ENCODE data around the gene DYRK4. TPM values are rescaled to one million over a fixed set of nuclear protein-coding genes. Genes with fewer than 3 reads are reported as not detected.

The DYRK4 gene
- total RNA-seq, 1 experiment from 2014 or later: 62.0 TPM

GRCh38 chr12:4558171-4558570 lies 3.8 kb upstream of the DYRK4 start:
- no peak for DNase-seq (ENCODE audit: extremely low read depth, low read depth)

GRCh38 chr12:4563336-4563735 lies 1.3 kb downstream of the DYRK4 start:
- no peak for DNase-seq (ENCODE audit: extremely low read depth, low read depth)

GRCh38 chr12:4564818-4565217 lies 2.8 kb downstream of the DYRK4 start:
- no peak for DNase-seq (ENCODE audit: extremely low read depth, low read depth)

- no peak for DNase-seq (ENCODE audit: extremely low read depth, low read depth)
Observed at GRCh38 chr12:4566474-4566873, 4.5 kb downstream of the DYRK4 start.

- no peak for DNase-seq (ENCODE audit: extremely low read depth, low read depth)
Observed at GRCh38 chr12:4567073-4567881, 5.3 kb downstream of the DYRK4 start.

- no peak for DNase-seq (ENCODE audit: extremely low read depth, low read depth)
Observed at GRCh38 chr12:4569261-4569660, 7.3 kb downstream of the DYRK4 start.

GRCh38 chr12:4572680-4573079 lies 10.7 kb downstream of the DYRK4 start:
- DNase-seq (ENCODE audit: extremely low read depth, low read depth): no peak

- DNase-seq (ENCODE audit: extremely low read depth, low read depth): peak; percentile 6
Observed at GRCh38 chr12:4579305-4580102, 17.5 kb downstream of the DYRK4 start.

- no peak for DNase-seq (ENCODE audit: extremely low read depth, low read depth)
Observed at GRCh38 chr12:4580281-4580688, 18.3 kb downstream of the DYRK4 start.

GRCh38 chr12:4584281-4584680 lies 22.3 kb downstream of the DYRK4 start:
- DNase-seq (ENCODE audit: extremely low read depth, low read depth): no peak

GRCh38 chr12:4584896-4585295 lies 22.9 kb downstream of the DYRK4 start:
- DNase-seq (ENCODE audit: extremely low read depth, low read depth): no peak

GRCh38 chr12:4586500-4586899 lies 24.5 kb downstream of the DYRK4 start:
- DNase-seq (ENCODE audit: extremely low read depth, low read depth): no peak

- DNase-seq (ENCODE audit: extremely low read depth, low read depth): no peak
Observed at GRCh38 chr12:4587108-4587507, 25.1 kb downstream of the DYRK4 start.

- DNase-seq (ENCODE audit: extremely low read depth, low read depth): no peak
Observed at GRCh38 chr12:4588916-4589315, 26.9 kb downstream of the DYRK4 start.

- no peak for DNase-seq (ENCODE audit: extremely low read depth, low read depth)
Observed at GRCh38 chr12:4589941-4590340, 27.9 kb downstream of the DYRK4 start.

GRCh38 chr12:4591180-4591687 lies 29.2 kb downstream of the DYRK4 start:
- DNase-seq (ENCODE audit: extremely low read depth, low read depth): no peak

GRCh38 chr12:4595881-4596280 lies 33.9 kb downstream of the DYRK4 start:
- no peak for DNase-seq (ENCODE audit: extremely low read depth, low read depth)

- DNase-seq (ENCODE audit: extremely low read depth, low read depth): no peak
Observed at GRCh38 chr12:4603421-4603820, 41.4 kb downstream of the DYRK4 start.

GRCh38 chr12:4603946-4604345 lies 41.9 kb downstream of the DYRK4 start:
- DNase-seq (ENCODE audit: extremely low read depth, low read depth): no peak

GRCh38 chr12:4604684-4605193 lies 42.7 kb downstream of the DYRK4 start:
- peak; percentile 78 for DNase-seq (ENCODE audit: extremely low read depth, low read depth)

- DNase-seq (ENCODE audit: extremely low read depth, low read depth): no peak
Observed at GRCh38 chr12:4607056-4607455, 45.0 kb downstream of the DYRK4 start.

- no peak for DNase-seq (ENCODE audit: extremely low read depth, low read depth)
Observed at GRCh38 chr12:4609071-4609470, 47.1 kb downstream of the DYRK4 start.
